BJ (cell line): Measurements from ENCODE around the gene LRWD1. TPM values are rescaled to one million over a fixed set of nuclear protein-coding genes. Genes with fewer than 3 reads are reported as not detected.

Source experiments
- CTCF ChIA-PET: fragments of 350-600 bp; formaldehyde crosslinking; extraction: SDS; loops from one replicate; lab custom pipeline; 2021; ENCODE audit warnings: antibody characterized with exemption, inconsistent platforms; lab: Yijun Ruan, JAX
- POLR2A ChIA-PET: fragments of 300-600 bp; sonication (Branson Sonifier 250); formaldehyde crosslinking; extraction: SDS; loops from one replicate; lab custom pipeline; 2021; ENCODE audit warnings: antibody characterized with exemption; lab: Charles Lee
- DNase-seq: peaks from one replicate; pipeline ENCODE4 v3.0.0-alpha.2; 2011; ENCODE audit warnings: low read depth
- H3K27me3 ChIP-seq: 2 replicates; pipeline ENCODE4 v1.6.0; 2011; ENCODE audit warnings: low read length; ENCODE audit not compliant: control insufficient read depth, insufficient read depth
- H3K36me3 ChIP-seq: 2 replicates; pipeline ENCODE4 v1.5.1; 2011; ENCODE audit warnings: low read length; ENCODE audit not compliant: control insufficient read depth, insufficient read depth
- H3K4me3 ChIP-seq: 2 replicates; pipeline ENCODE4 v1.5.1; 2011; ENCODE audit warnings: low read depth, mild to moderate bottlenecking, control low read depth, low read length
- polyA plus RNA-seq: library from polyadenylated mRNA; depleted of rRNA; stranded (reverse); fragments of >200 nt; gene quantifications from 2 replicates; pipeline ENCODE4 v1.2.3, GENCODE V29; 2011
- TF ChIP-seq, protein P1 (sequence below): IDR thresholded peaks from 2 replicates; pipeline ENCODE4 v1.5.1; 2011; ENCODE audit warnings: low read depth, mild to moderate bottlenecking, control low read depth, inconsistent platforms, low read length, moderate library complexity; ENCODE audit not compliant: insufficient read depth

The LRWD1 gene
- polyA plus RNA-seq, 1 experiment = 15.1 TPM

DNA sequence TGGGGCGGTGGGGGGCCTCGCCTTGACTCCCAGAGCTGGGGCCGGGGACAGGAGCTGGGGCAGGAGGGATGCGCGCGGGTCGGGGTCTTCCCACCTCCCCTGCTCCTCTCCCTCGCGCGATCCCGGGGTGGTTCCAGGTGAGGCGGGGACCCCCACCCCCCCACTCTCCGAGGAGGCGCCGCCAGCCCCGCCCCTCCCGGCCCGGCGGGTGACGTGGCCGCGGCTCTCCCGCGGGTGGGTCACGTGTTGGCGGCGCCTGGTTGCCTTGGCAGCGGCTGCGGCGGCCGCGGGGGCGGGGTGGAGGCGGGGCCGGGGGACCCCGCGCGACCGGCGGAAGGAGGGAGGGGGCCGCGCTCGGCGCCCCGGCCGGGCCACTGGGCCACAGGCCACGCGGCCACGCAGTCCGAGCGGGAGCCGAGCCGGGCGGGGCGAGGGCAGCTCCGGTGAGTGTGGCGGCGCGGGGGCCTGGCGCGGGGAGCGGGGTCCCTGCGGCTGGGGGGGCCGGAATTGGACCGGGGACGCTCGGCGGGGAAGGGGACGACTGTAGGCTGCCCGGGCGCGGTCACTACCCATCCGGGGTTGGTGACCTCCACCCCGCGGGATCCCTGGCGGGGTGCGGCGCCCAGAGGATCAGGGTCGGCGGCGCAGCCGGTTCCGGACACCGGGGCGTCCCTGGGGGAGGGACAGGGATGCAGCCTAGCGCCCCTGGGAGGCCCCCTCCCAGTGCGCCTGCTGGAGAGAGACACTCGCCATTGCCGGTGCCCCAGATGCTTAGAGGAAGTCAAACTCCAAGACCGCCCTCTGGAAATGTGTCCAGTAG lies 31.4 kb upstream of the LRWD1 start, which contains the start of gene ORAI2:
TSS of gene ORAI2 (plus strand) at position 357 of the 820 bp plus-strand sequence. CDS start 5,382 bp downstream, outside the sequence.
- TF ChIP-seq, protein P1, sequence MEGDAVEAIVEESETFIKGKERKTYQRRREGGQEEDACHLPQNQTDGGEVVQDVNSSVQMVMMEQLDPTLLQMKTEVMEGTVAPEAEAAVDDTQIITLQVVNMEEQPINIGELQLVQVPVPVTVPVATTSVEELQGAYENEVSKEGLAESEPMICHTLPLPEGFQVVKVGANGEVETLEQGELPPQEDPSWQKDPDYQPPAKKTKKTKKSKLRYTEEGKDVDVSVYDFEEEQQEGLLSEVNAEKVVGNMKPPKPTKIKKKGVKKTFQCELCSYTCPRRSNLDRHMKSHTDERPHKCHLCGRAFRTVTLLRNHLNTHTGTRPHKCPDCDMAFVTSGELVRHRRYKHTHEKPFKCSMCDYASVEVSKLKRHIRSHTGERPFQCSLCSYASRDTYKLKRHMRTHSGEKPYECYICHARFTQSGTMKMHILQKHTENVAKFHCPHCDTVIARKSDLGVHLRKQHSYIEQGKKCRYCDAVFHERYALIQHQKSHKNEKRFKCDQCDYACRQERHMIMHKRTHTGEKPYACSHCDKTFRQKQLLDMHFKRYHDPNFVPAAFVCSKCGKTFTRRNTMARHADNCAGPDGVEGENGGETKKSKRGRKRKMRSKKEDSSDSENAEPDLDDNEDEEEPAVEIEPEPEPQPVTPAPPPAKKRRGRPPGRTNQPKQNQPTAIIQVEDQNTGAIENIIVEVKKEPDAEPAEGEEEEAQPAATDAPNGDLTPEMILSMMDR = no peak
- Histone ChIP-seq H3K36me3 (peaks cover 3% of the 10 kb centered on the region; the same call in 1 of the 2 replicates), H3K4me3 (peak within 1 kb of the TSS; percentile 75), H3K27me3 (no peaks in the 10 kb centered on the region)
- ChIA-PET POLR2A (no interaction called here), CTCF (interaction anchor here (1.0 kb wide), 2 partner anchors 17 to 42 kb away, joined by 3 read pairs; no protein-coding TSS in a partner anchor)
- DNase-seq = no peak

DNA sequence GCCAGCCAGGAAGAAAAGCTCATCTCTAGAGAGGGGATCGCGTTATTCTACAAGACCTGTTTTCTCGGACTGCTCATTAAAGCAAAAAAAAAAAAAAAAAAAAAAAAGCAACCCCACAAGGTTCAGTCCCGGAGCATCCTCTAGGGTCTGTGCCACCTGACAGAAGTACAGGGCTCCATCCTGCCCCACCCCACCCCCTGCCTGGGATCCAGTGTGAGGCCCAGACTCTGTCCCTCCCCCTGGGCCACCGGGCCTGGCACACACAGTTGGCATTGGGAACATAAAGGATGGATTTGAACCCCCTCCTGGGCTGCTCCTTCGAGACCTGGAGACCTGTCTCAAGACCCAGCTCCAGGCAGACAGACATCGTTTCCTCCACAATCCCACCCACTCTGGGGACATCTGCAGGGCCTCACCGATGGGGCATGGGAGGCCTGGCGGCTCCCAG lies 30.7 kb upstream of the LRWD1 start:
- CTCF ChIA-PET = interaction anchor here (1.0 kb wide), 1 partner anchor 43 kb away, joined by 3 read pairs; no protein-coding TSS in a partner anchor
- no peak for DNase-seq
- peaks cover 4% of the 10 kb centered on the region; the same call in 1 of the 2 replicates for H3K36me3 ChIP-seq
- H3K4me3 ChIP-seq = peak overlapping the region; percentile 75
- TF ChIP-seq, protein P1 = no peak
- POLR2A ChIA-PET = no interaction called here
- no peaks in the 10 kb centered on the region for H3K27me3 ChIP-seq

DNA sequence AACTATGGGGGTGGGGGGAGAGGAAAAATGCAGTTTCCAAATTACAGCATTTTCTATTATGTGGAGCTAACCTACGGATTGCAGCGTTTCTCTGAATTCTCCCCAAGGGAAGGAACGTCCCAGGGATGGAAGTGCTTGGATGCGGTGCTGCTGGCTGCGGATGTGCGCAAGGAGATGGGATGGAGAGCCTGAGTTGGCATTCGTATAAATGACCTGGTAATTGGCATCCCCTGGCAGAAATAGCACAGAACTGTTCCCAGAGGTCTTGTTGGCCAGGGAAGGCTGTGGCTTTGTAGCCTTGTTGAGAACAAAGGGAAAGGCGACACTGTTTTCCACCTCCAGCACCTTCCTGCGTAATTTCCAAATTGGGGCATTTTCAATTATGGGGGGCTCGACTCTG lies 28.7 kb upstream of the LRWD1 start:
- ChIA-PET POLR2A (no interaction called here), CTCF (no interaction called here)
- Histone ChIP-seq H3K36me3 (peaks cover 6% of the 10 kb centered on the region; the same call in 1 of the 2 replicates), H3K4me3 (no peak overlapping the region), H3K27me3 (no peaks in the 10 kb centered on the region)
- TF ChIP-seq, protein P1 = no peak
- no peak for DNase-seq

DNA sequence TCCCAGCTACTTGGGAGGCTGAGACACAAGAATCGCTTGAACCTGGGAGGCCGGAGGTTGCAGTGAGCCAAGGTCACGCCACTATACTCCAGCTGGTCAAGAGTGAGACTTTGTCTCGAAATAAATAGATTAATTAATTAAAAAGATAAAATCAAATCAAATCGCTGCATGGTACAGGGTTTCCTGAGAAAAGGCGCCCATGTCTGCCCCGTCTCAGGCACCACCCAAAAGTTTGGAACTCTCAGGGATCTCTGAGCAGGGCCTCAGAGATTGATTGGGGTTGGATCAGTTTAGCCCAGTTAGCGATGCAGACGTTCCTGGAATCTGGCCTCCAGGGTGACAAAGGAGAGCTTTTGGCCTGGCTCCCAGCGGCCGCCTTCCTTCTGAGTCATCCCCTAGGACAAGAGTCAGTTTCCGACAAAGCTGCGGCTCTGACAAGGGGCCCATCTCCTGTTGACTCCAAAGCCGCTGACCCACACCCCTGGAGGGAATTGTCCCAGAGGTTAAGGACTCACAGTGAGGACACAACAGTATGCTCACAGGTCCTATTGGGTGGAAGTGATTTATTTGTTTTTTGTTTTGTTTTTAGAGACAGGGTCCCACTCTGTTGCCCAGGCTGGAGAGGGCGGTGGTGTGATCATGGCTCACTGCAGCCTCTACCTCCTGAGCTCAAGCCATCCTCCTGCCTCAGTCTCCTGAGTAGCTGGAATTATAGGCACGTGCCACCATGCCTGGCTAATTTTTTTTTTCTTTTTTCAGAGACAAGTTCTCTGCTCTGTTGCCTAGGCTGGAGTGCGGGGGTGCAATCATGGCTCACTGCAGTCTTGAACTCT lies 24.6 kb upstream of the LRWD1 start:
- no peaks in the 10 kb centered on the region for H3K27me3 ChIP-seq
- peaks cover 9% of the 10 kb centered on the region; the same call in 1 of the 2 replicates for H3K36me3 ChIP-seq
- TF ChIP-seq, protein P1 = no peak
- CTCF ChIA-PET = interaction anchor here (0.6 to 1.1 kb wide), 3 partner anchors 19 to 628 kb away, joined by 3 to 4 read pairs (median 3); no protein-coding TSS in a partner anchor
- no peak overlapping the region for H3K4me3 ChIP-seq
- DNase-seq = peak; percentile 19
- POLR2A ChIA-PET = no interaction called here
